Liver (tissue), 9 donors: ENCODE measurements around the gene FXYD7. TPM values are rescaled to one million over a fixed set of nuclear protein-coding genes. Genes with fewer than 3 reads are reported as not detected.

Experiments used
- DNase-seq: peaks from one replicate; pipeline ENCODE4 v3.0.0-alpha.2; 2017; ENCODE audit warnings: low spot score
- H3K27ac ChIP-seq, 2 donors: one replicate each; pipeline ENCODE4 v1.7.0; 2013; ENCODE audit warnings: inconsistent platforms in 2 of 2, low read length in 2 of 2, control low read depth in 1 of 2, low read depth in 1 of 2, mild to moderate bottlenecking in 1 of 2
- H3K27me3 ChIP-seq, 4 donors: one replicate each; pipeline versions ENCODE4 v1.6.1 to v1.7.0; 2013; ENCODE audit warnings: low read length in 3 of 4, inconsistent platforms in 1 of 4, mild to moderate bottlenecking in 1 of 4, moderate library complexity in 1 of 4; ENCODE audit not compliant: control insufficient read depth in 4 of 4, insufficient read depth in 4 of 4
- H3K36me3 ChIP-seq, 4 donors: one replicate each; pipeline versions ENCODE4 v1.6.1 to v1.7.0; 2013; ENCODE audit warnings: low read length in 3 of 4, mild to moderate bottlenecking in 3 of 4, low read depth in 1 of 4, moderate library complexity in 1 of 4; ENCODE audit not compliant: control insufficient read depth in 4 of 4, insufficient read depth in 3 of 4
- H3K4me1 ChIP-seq, 4 donors: one replicate each; pipeline versions ENCODE4 v1.6.1 to v1.7.0; 2013; ENCODE audit warnings: low read length in 3 of 4, mild to moderate bottlenecking in 3 of 4, moderate library complexity in 1 of 4; ENCODE audit not compliant: control insufficient read depth in 4 of 4, insufficient read depth in 4 of 4
- H3K4me3 ChIP-seq, 3 donors: one replicate each; pipeline versions ENCODE4 v1.6.1 to v1.7.0; 2013; ENCODE audit warnings: low read length in 3 of 3, control low read depth in 1 of 3, low read depth in 1 of 3, mild to moderate bottlenecking in 1 of 3
- H3K9ac ChIP-seq, 2 donors: one replicate each; pipeline ENCODE4 v1.7.0; 2013; ENCODE audit warnings: low read length in 2 of 2, mild to moderate bottlenecking in 2 of 2, moderate library complexity in 2 of 2, control low read depth in 1 of 2, low read depth in 1 of 2
- H3K9me3 ChIP-seq, 4 donors: one replicate each; pipeline versions ENCODE4 v1.6.1 to v1.7.0; 2013; ENCODE audit warnings: low read length in 3 of 4; ENCODE audit not compliant: control insufficient read depth in 4 of 4
- EGR1 ChIP-seq, 2 donors: IDR thresholded peaks; 2 replicates each; pipeline ENCODE4 v1.6.1; 2016 to 2018; ENCODE audit warnings: antibody characterized with exemption in 2 of 2, low read depth in 2 of 2
- FOXA1 ChIP-seq: IDR thresholded peaks from 2 replicates; pipeline ENCODE4 v1.6.1; 2016; ENCODE audit warnings: antibody characterized with exemption
- FOXA2 ChIP-seq: IDR thresholded peaks from 2 replicates; pipeline ENCODE4 v1.6.1; 2016; ENCODE audit warnings: antibody characterized with exemption
- GABPA ChIP-seq, 2 donors: IDR thresholded peaks in 1 of 2; conservative IDR thresholded peaks in 1 of 2; 2 replicates each; pipeline ENCODE4 v1.6.1; 2016; ENCODE audit warnings: antibody characterized with exemption in 2 of 2, mild to moderate bottlenecking in 1 of 2, moderate library complexity in 1 of 2
- HNF4A ChIP-seq, 2 donors: conservative IDR thresholded peaks; 2 replicates each; pipeline ENCODE4 v1.6.1; 2016; ENCODE audit warnings: antibody characterized with exemption in 2 of 2, mild to moderate bottlenecking in 2 of 2
- HNF4G ChIP-seq: IDR thresholded peaks from 2 replicates; pipeline ENCODE4 v1.6.1; 2016; ENCODE audit warnings: antibody characterized with exemption
- JUND ChIP-seq, 2 donors: IDR thresholded peaks; 2 replicates each; pipeline ENCODE4 v1.6.1; 2016; ENCODE audit warnings: antibody characterized with exemption in 2 of 2
- NR2F2 ChIP-seq: IDR thresholded peaks from 2 replicates; pipeline ENCODE4 v1.6.1; 2016; ENCODE audit warnings: antibody characterized with exemption
- RAD21 ChIP-seq, 2 donors: IDR thresholded peaks; 2 replicates each; pipeline ENCODE4 v1.6.1; 2016; ENCODE audit warnings: antibody characterized with exemption in 2 of 2, mild to moderate bottlenecking in 2 of 2
- RXRA ChIP-seq, 2 donors: IDR thresholded peaks; 2 replicates each; pipeline ENCODE4 v1.6.1; 2017 to 2018; ENCODE audit warnings: antibody characterized with exemption in 2 of 2, mild to moderate bottlenecking in 1 of 2
- SP1 ChIP-seq: IDR thresholded peaks from 2 replicates; pipeline ENCODE4 v1.6.1; 2018; ENCODE audit warnings: antibody characterized with exemption, mild to moderate bottlenecking
- TAF1 ChIP-seq: conservative IDR thresholded peaks from 2 replicates; pipeline ENCODE4 v1.6.1; 2016; ENCODE audit warnings: antibody characterized with exemption, mild to moderate bottlenecking
- YY1 ChIP-seq: IDR thresholded peaks from 2 replicates; pipeline ENCODE4 v1.6.1; 2016; ENCODE audit warnings: antibody characterized with exemption, mild to moderate bottlenecking
- WGBS: extraction: QIAGEN DNeasy Blood & Tissue Kit; methylation state at CpG from one replicate; pipeline ENCODE4 v1.1.7; 2013; 5-methylcytosine and 5-hydroxymethylcytosine counted together
- polyA plus RNA-seq, 2 donors: library from polyadenylated mRNA; stranded (reverse) in 1 of 2; unstranded in 1 of 2; fragments of 200-250 nt in 1 of 2; fragments of >200 nt in 1 of 2; fragmentation: Nextera tagmentation in 1 of 2; extraction: Ambion mirVana in 1 of 2; gene quantifications; one replicate each; pipeline versions ENCODE4 v1.2.1 to v1.2.3, GENCODE V29; 2013 to 2015
- total RNA-seq, 2 donors: library from RNA; depleted of rRNA; stranded (reverse); fragments of >200 nt; gene quantifications; one replicate each; pipeline ENCODE4 v1.2.3, GENCODE V29; 2014
- TF ChIP-seq, protein P1 (sequence below): IDR thresholded peaks from 2 replicates; pipeline ENCODE4 v1.6.1; 2016; ENCODE audit warnings: antibody characterized with exemption
- TF ChIP-seq, protein P2 (sequence below): fragments of 150-350 bp; IDR thresholded peaks from 2 replicates; pipeline ENCODE4 v1.5.1; 2017; ENCODE audit warnings: improper control_type of control experiment, low read depth, low read length; ENCODE audit not compliant: missing input control
- TF ChIP-seq, protein P3 (sequence below): IDR thresholded peaks from 2 replicates; pipeline ENCODE4 v1.6.1; 2016; ENCODE audit warnings: antibody characterized with exemption
- TF ChIP-seq, protein P4 (sequence below): IDR thresholded peaks from 2 replicates; pipeline ENCODE4 v1.6.1; 2016; ENCODE audit warnings: antibody characterized with exemption
- TF ChIP-seq, protein P5 (sequence below): IDR thresholded peaks from 2 replicates; pipeline ENCODE4 v1.6.1; 2016; ENCODE audit warnings: antibody characterized with exemption, mild to moderate bottlenecking
- donor health status: healthy.
- donor health status: healthy.
- donor health status: healthy.
- donor health status: healthy.
- donor health status: healthy.

Gene FXYD7
- total and polyA plus RNA-seq, 4 donors = 0.08 to 0.09 TPM; not detected in 2

DNA sequence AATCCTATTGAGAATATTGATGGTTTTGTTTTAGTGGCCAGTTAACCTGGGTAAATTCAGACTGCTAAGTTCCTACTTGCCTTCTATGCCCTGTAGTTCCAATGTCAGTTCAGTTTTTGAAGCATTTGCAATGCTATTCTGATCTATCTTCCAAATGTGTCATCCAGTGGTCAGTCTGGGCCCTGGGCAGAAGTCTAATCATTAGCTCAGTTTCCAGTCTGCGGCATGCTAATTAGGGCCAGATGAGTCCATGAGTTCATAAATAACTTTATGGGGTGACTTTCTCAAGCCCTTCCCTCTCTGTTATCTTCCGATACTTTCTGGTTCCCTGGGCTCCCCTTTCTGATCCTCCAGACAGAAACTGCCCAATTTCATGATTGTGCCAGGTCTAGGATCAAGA lies 52.8 kb downstream of the FXYD7 start:
- H3K4me1 ChIP-seq = peaks cover 9 to 30% (median 15%) of the 10 kb centered on the region in 4 donors
- peak overlapping the region; percentile 83 to 85 for H3K27ac ChIP-seq
- H3K36me3 ChIP-seq = no peaks in the 10 kb centered on the region
- H3K4me3 ChIP-seq = no peak overlapping the region
- TF ChIP-seq RXRA (IDR thresholded peaks at IDR 0.05) = peak; percentile 86 to 92
- TF ChIP-seq FOXA1 = no peak
- TF ChIP-seq, protein P1, sequence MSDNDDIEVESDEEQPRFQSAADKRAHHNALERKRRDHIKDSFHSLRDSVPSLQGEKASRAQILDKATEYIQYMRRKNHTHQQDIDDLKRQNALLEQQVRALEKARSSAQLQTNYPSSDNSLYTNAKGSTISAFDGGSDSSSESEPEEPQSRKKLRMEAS = peak; percentile 64
- TF ChIP-seq FOXA2 = no peak
- TF ChIP-seq SP1 = peak; percentile 94
- TF ChIP-seq, protein P2, sequence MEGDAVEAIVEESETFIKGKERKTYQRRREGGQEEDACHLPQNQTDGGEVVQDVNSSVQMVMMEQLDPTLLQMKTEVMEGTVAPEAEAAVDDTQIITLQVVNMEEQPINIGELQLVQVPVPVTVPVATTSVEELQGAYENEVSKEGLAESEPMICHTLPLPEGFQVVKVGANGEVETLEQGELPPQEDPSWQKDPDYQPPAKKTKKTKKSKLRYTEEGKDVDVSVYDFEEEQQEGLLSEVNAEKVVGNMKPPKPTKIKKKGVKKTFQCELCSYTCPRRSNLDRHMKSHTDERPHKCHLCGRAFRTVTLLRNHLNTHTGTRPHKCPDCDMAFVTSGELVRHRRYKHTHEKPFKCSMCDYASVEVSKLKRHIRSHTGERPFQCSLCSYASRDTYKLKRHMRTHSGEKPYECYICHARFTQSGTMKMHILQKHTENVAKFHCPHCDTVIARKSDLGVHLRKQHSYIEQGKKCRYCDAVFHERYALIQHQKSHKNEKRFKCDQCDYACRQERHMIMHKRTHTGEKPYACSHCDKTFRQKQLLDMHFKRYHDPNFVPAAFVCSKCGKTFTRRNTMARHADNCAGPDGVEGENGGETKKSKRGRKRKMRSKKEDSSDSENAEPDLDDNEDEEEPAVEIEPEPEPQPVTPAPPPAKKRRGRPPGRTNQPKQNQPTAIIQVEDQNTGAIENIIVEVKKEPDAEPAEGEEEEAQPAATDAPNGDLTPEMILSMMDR = no peak
- TF ChIP-seq, protein P3, sequence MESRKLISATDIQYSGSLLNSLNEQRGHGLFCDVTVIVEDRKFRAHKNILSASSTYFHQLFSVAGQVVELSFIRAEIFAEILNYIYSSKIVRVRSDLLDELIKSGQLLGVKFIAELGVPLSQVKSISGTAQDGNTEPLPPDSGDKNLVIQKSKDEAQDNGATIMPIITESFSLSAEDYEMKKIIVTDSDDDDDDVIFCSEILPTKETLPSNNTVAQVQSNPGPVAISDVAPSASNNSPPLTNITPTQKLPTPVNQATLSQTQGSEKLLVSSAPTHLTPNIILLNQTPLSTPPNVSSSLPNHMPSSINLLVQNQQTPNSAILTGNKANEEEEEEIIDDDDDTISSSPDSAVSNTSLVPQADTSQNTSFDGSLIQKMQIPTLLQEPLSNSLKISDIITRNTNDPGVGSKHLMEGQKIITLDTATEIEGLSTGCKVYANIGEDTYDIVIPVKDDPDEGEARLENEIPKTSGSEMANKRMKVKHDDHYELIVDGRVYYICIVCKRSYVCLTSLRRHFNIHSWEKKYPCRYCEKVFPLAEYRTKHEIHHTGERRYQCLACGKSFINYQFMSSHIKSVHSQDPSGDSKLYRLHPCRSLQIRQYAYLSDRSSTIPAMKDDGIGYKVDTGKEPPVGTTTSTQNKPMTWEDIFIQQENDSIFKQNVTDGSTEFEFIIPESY = peak; percentile 49
- peak; percentile 31 for TF ChIP-seq HNF4G
- TF ChIP-seq, protein P4, sequence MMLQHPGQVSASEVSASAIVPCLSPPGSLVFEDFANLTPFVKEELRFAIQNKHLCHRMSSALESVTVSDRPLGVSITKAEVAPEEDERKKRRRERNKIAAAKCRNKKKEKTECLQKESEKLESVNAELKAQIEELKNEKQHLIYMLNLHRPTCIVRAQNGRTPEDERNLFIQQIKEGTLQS = peak; percentile 46
- TF ChIP-seq YY1 = peak; percentile 72
- no peak for TF ChIP-seq NR2F2
- peak; percentile 57 for TF ChIP-seq TAF1
- no peak for TF ChIP-seq EGR1 (IDR thresholded peaks at IDR 0.05; ENCODE audit: low read depth in 2 of 2)
- peak; percentile 30 to 91 for TF ChIP-seq JUND (IDR thresholded peaks at IDR 0.05)
- peak in 1 of 2 donors; percentile 39 for TF ChIP-seq GABPA (IDR thresholded peaks at IDR 0.05 in 1 of 2, conservative IDR thresholded peaks at IDR 0.05 in 1 of 2)
- peak; percentile 36 to 48 for TF ChIP-seq RAD21 (IDR thresholded peaks at IDR 0.05)
- TF ChIP-seq, protein P5, sequence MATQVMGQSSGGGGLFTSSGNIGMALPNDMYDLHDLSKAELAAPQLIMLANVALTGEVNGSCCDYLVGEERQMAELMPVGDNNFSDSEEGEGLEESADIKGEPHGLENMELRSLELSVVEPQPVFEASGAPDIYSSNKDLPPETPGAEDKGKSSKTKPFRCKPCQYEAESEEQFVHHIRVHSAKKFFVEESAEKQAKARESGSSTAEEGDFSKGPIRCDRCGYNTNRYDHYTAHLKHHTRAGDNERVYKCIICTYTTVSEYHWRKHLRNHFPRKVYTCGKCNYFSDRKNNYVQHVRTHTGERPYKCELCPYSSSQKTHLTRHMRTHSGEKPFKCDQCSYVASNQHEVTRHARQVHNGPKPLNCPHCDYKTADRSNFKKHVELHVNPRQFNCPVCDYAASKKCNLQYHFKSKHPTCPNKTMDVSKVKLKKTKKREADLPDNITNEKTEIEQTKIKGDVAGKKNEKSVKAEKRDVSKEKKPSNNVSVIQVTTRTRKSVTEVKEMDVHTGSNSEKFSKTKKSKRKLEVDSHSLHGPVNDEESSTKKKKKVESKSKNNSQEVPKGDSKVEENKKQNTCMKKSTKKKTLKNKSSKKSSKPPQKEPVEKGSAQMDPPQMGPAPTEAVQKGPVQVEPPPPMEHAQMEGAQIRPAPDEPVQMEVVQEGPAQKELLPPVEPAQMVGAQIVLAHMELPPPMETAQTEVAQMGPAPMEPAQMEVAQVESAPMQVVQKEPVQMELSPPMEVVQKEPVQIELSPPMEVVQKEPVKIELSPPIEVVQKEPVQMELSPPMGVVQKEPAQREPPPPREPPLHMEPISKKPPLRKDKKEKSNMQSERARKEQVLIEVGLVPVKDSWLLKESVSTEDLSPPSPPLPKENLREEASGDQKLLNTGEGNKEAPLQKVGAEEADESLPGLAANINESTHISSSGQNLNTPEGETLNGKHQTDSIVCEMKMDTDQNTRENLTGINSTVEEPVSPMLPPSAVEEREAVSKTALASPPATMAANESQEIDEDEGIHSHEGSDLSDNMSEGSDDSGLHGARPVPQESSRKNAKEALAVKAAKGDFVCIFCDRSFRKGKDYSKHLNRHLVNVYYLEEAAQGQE = peak; percentile 79
- peak; percentile 83 to 84 for TF ChIP-seq HNF4A (conservative IDR thresholded peaks at IDR 0.05)
- H3K9me3 ChIP-seq = no peaks in the 10 kb centered on the region
- WGBS = 31% methylated on average over 2 of the region's 2 CpGs
- no peak for DNase-seq
- no peaks in the 10 kb centered on the region for H3K27me3 ChIP-seq
- H3K9ac ChIP-seq = peak overlapping the region in 1 of 2 donors; percentile 8
